Upper lobe of left lung (tissue), 6 donors: ENCODE measurements around the gene AKR1B1. TPM values are rescaled to one million over a fixed set of nuclear protein-coding genes. Genes with fewer than 3 reads are reported as not detected.

Source experiments
- ATAC-seq, 2 donors: fragments of 200-7000 bp; cut with Tn5 transposase; one replicate each; pipeline ENCODE4 v1.9.1; 2022; ENCODE audit warnings: mild to moderate bottlenecking in 2 of 2, moderate library complexity in 2 of 2; ENCODE audit not compliant: low FRiP score in 2 of 2
- DNase-seq, 2 donors: peaks; one replicate each; pipeline ENCODE4 v3.0.0-alpha.2; 2019 to 2020
- H3K27ac ChIP-seq, 4 donors: fragments of 200-600 bp; sonication (generic); one replicate each; pipeline ENCODE4 v1.5.1; 2016 to 2019
- H3K27me3 ChIP-seq, 4 donors: fragments of 200-600 bp; sonication (generic); one replicate each; pipeline ENCODE4 v1.5.1; 2017 to 2019
- H3K36me3 ChIP-seq, 4 donors: fragments of 200-600 bp; sonication (generic); one replicate each; pipeline ENCODE4 v1.5.1; 2016 to 2019
- H3K4me1 ChIP-seq, 4 donors: fragments of 200-600 bp; sonication (generic); one replicate each; pipeline ENCODE4 v1.5.1; 2018 to 2019
- H3K4me3 ChIP-seq, 4 donors: fragments of 200-600 bp; sonication (generic); one replicate each; pipeline ENCODE4 v1.5.1; 2017 to 2019; ENCODE audit warnings: mild to moderate bottlenecking in 2 of 4, moderate library complexity in 1 of 4
- H3K9me3 ChIP-seq, 4 donors: fragments of 200-600 bp; sonication (generic); one replicate each; pipeline ENCODE4 v1.5.1; 2018 to 2019
- CTCF ChIP-seq, 6 experiments: fragments of 450-650 bp in 4 of 6; fragments of 200-600 bp in 2 of 6; sonication (generic) in 2 of 6; IDR thresholded peaks; one replicate each; pipeline ENCODE4 v1.5.1; 2016 to 2019; ENCODE audit warnings: antibody characterized with exemption in 6 of 6
- EP300 ChIP-seq, 4 donors: sonication (generic); formaldehyde crosslinking; IDR thresholded peaks; one replicate each; pipeline ENCODE4 v1.5.1; 2017; ENCODE audit warnings: antibody characterized with exemption in 4 of 4, control low read depth in 2 of 4
- POLR2A ChIP-seq, 4 donors: fragments of 450-650 bp; IDR thresholded peaks; one replicate each; pipeline ENCODE4 v1.5.1; 2016 to 2017; ENCODE audit warnings: antibody characterized with exemption in 4 of 4, mild to moderate bottlenecking in 2 of 4
- POLR2AphosphoS5 ChIP-seq, 2 donors: sonication (generic); formaldehyde crosslinking; IDR thresholded peaks; one replicate each; pipeline ENCODE4 v1.5.1; 2017; ENCODE audit warnings: antibody characterized with exemption in 2 of 2
- WGBS, 2 donors: methylation state at CpG; one replicate each; pipeline ENCODE4 v1.1.5; 2017 to 2018; 5-methylcytosine and 5-hydroxymethylcytosine counted together
- total RNA-seq, 6 donors: library from RNA; depleted of rRNA in 4 of 6; stranded (reverse); fragments of >200 nt in 4 of 6; gene quantifications; one replicate each; pipeline versions ENCODE4 v1.1.0 to v1.2.1, GENCODE V29; 2016 to 2021
- donor health status: DM: no; HTN: no; CAD: no; lungs with moderate emphysema.
- donor health status: DM: no; HTN: yes; CAD: no; lungs with severe emphysema.

AKR1B1 gene
- total RNA-seq, 6 donors from 2014 or later: 39.2 to 108 (median 93.1) TPM

GRCh38 chr7:134452991-134453473, 5.9 kb downstream of the AKR1B1 start:
- ATAC-seq (no peak), DNase-seq (no peak)
- H3K27me3 ChIP-seq: no peaks in the 10 kb centered on the region
- H3K4me3 ChIP-seq: no peak overlapping the region
- no peaks in the 10 kb centered on the region for H3K9me3 ChIP-seq
- peak overlapping the region in 2 of 4 donors; percentile 37 to 73 for H3K27ac ChIP-seq
- 83 to 85% methylated on average over 7 of the region's 7 CpGs for WGBS, 2 donors
- TF ChIP-seq POLR2A (IDR thresholded peaks at IDR 0.05) (no peak), EP300 (IDR thresholded peaks at IDR 0.05) (no peak), CTCF (IDR thresholded peaks at IDR 0.05) (no peak), POLR2AphosphoS5 (IDR thresholded peaks at IDR 0.05) (no peak)
- peaks cover 24 to 46% (median 27%) of the 10 kb centered on the region in 4 donors for H3K4me1 ChIP-seq
- peaks cover 4 to 32% (median 15%) of the 10 kb centered on the region in 4 donors for H3K36me3 ChIP-seq

- Histone ChIP-seq H3K4me1 (peaks cover 21 to 40% (median 22%) of the 10 kb centered on the region in 4 donors), H3K4me3 (no peak overlapping the region), H3K9me3 (no peaks in the 10 kb centered on the region), H3K27ac (peak overlapping the region in 2 of 4 donors; percentile 37 to 73), H3K36me3 (peaks cover 6 to 38% (median 21%) of the 10 kb centered on the region in 4 donors), H3K27me3 (no peaks in the 10 kb centered on the region)
- WGBS, 2 donors: 84 to 89% methylated on average over 5 of the region's 5 CpGs
- no peak for ATAC-seq
- DNase-seq: no peak
- TF ChIP-seq POLR2A (IDR thresholded peaks at IDR 0.05) (no peak), EP300 (IDR thresholded peaks at IDR 0.05) (no peak), CTCF (IDR thresholded peaks at IDR 0.05) (no peak), POLR2AphosphoS5 (IDR thresholded peaks at IDR 0.05) (no peak)
Observed at GRCh38 chr7:134452419-134452838, 6.5 kb downstream of the AKR1B1 start.

GRCh38 chr7:134451656-134452055, 7.2 kb downstream of the AKR1B1 start:
- TF ChIP-seq CTCF (IDR thresholded peaks at IDR 0.05) (no peak), POLR2AphosphoS5 (IDR thresholded peaks at IDR 0.05) (no peak), POLR2A (IDR thresholded peaks at IDR 0.05) (no peak), EP300 (IDR thresholded peaks at IDR 0.05) (no peak)
- no peaks in the 10 kb centered on the region for H3K9me3 ChIP-seq
- no peak overlapping the region for H3K4me3 ChIP-seq
- peaks cover 12 to 46% (median 28%) of the 10 kb centered on the region in 4 donors for H3K36me3 ChIP-seq
- no peaks in the 10 kb centered on the region for H3K27me3 ChIP-seq
- DNase-seq: peak in 1 of 2 donors; percentile 24
- no peak overlapping the region for H3K27ac ChIP-seq
- H3K4me1 ChIP-seq: peaks cover 21 to 37% (median 22%) of the 10 kb centered on the region in 4 donors
- 85 to 87% methylated on average over 11 of the region's 11 CpGs for WGBS, 2 donors
- ATAC-seq: no peak

- 78 to 82% methylated on average over 9 to 14 of the region's 14 CpGs for WGBS, 2 donors
Observed at GRCh38 chr7:134450294-134451000, 8.5 kb downstream of the AKR1B1 start.

More at GRCh38 chr7:134450294-134451000, 8.5 kb downstream of the AKR1B1 start:
- Histone ChIP-seq H3K27me3 (no peaks in the 10 kb centered on the region), H3K9me3 (no peaks in the 10 kb centered on the region), H3K27ac (no peak overlapping the region), H3K36me3 (peaks cover 14 to 58% (median 40%) of the 10 kb centered on the region in 4 donors), H3K4me1 (peaks cover 21 to 37% (median 22%) of the 10 kb centered on the region in 4 donors), H3K4me3 (no peak overlapping the region)
- TF ChIP-seq EP300 (IDR thresholded peaks at IDR 0.05): no peak
- no peak for TF ChIP-seq POLR2A (IDR thresholded peaks at IDR 0.05)
- no peak for TF ChIP-seq POLR2AphosphoS5 (IDR thresholded peaks at IDR 0.05)
- no peak for TF ChIP-seq CTCF (IDR thresholded peaks at IDR 0.05)
- ATAC-seq: no peak
- no peak for DNase-seq
